NB4 (cell line): ENCODE measurements around the gene ACADM.

Source experiments
- DNase-seq: peaks from one replicate; pipeline ENCODE4 v3.0.0; 2010; ENCODE audit warnings: low read depth
- H3K4me3 ChIP-seq: one replicate; pipeline ENCODE4 v1.5.1; 2011; ENCODE audit warnings: mild to moderate bottlenecking, low read depth, low read length, moderate library complexity
- CTCF ChIP-seq: IDR thresholded peaks from one replicate; pipeline ENCODE4 v1.5.1; 2012; ENCODE audit warnings: low read depth, low read length
- MAX ChIP-seq: IDR thresholded peaks from 2 replicates; pipeline ENCODE4 v1.6.1; 2011; ENCODE audit warnings: low read depth, low read length
- MYC ChIP-seq: IDR thresholded peaks from 2 replicates; pipeline ENCODE4 v1.6.1; 2011; ENCODE audit warnings: low read depth, low read length
- POLR2A ChIP-seq: IDR thresholded peaks from 2 replicates; pipeline ENCODE4 v1.6.1; 2011; ENCODE audit warnings: mild to moderate bottlenecking; ENCODE audit not compliant: insufficient read length; ENCODE audit errors: extremely low read depth

The ACADM gene

GRCh38 chr1:75725861-75726361, 1.4 kb downstream of the ACADM start:
- peak overlapping the region; percentile 87 for H3K4me3 ChIP-seq
- no peak for TF ChIP-seq MAX
- no peak for TF ChIP-seq CTCF
- peak; percentile 26 for DNase-seq

GRCh38 chr1:75727571-75727970, 3.1 kb downstream of the ACADM start:
- TF ChIP-seq POLR2A (no peak), MYC (no peak), MAX (no peak), CTCF (no peak)
- no peak for DNase-seq
- H3K4me3 ChIP-seq, result no peak overlapping the region

GRCh38 chr1:75730432-75730831, 5.9 kb downstream of the ACADM start:
- TF ChIP-seq CTCF, result no peak
- TF ChIP-seq MAX, result no peak
- DNase-seq, result no peak
- no peak overlapping the region for H3K4me3 ChIP-seq

- DNase-seq, result peak; percentile 61
- no peak overlapping the region for H3K4me3 ChIP-seq
- no peak for TF ChIP-seq POLR2A
These were observed 7.4 kb downstream of the ACADM start for GRCh38 chr1:75731881-75732280.

- DNase-seq, result no peak
- TF ChIP-seq CTCF, result no peak
- TF ChIP-seq MYC, result no peak
- no peak for TF ChIP-seq MAX
- TF ChIP-seq POLR2A, result no peak
- no peak overlapping the region for H3K4me3 ChIP-seq
These were observed 8.2 kb downstream of the ACADM start for GRCh38 chr1:75732703-75733102.

GRCh38 chr1:75733661-75734060, 9.2 kb downstream of the ACADM start:
- TF ChIP-seq CTCF, result no peak
- H3K4me3 ChIP-seq, result no peak overlapping the region
- DNase-seq, result no peak

GRCh38 chr1:75736016-75736415, 11.5 kb downstream of the ACADM start:
- no peak overlapping the region for H3K4me3 ChIP-seq
- no peak for DNase-seq
- no peak for TF ChIP-seq CTCF
- no peak for TF ChIP-seq POLR2A
- no peak for TF ChIP-seq MYC
- no peak for TF ChIP-seq MAX
